Mesendoderm (in vitro differentiated cells): ENCODE results near the gene IMMT.
"Not testable (repeated sequence)": the region's sequence is repeated elsewhere in the genome, so short reads cannot be mapped to it uniquely, and the experiment has no call there.

Experiments
- DNase-seq: peaks from one replicate; pipeline ENCODE4 v3.0.0; 2013
- H2AK5ac ChIP-seq: 2 replicates; pipeline ENCODE4 v1.6.1; 2013; ENCODE audit warnings: low read length, inconsistent platforms
- H2BK120ac ChIP-seq: 2 replicates; pipeline ENCODE4 v1.6.1; 2013; ENCODE audit warnings: low read depth, mild to moderate bottlenecking, low read length, moderate library complexity, mixed read lengths
- H2BK15ac ChIP-seq: replicated peaks from 2 replicates; pipeline ENCODE4 v1.6.1; 2013; ENCODE audit warnings: low read depth, mild to moderate bottlenecking, moderate library complexity
- H2BK5ac ChIP-seq: 2 replicates; pipeline ENCODE4 v1.6.1; 2013; ENCODE audit warnings: low read length, inconsistent platforms
- H3K18ac ChIP-seq: 2 replicates; pipeline ENCODE4 v1.6.1; 2013; ENCODE audit warnings: mild to moderate bottlenecking, low read length, mixed read lengths
- H3K23ac ChIP-seq: one replicate; pipeline ENCODE4 v1.6.1; 2013; ENCODE audit warnings: low read length
- H3K27ac ChIP-seq: 2 replicates; pipeline ENCODE4 v1.5.1; 2013; ENCODE audit warnings: low read depth, mild to moderate bottlenecking, inconsistent platforms, low read length, moderate library complexity
- H3K27me3 ChIP-seq: 2 replicates; pipeline ENCODE4 v1.6.1; 2013; ENCODE audit warnings: low read length, control low read depth, mild to moderate bottlenecking, inconsistent platforms; ENCODE audit not compliant: insufficient read depth, poor library complexity
- H3K36me3 ChIP-seq: 2 replicates; pipeline ENCODE4 v1.6.1; 2013; ENCODE audit warnings: low read length, inconsistent platforms; ENCODE audit not compliant: control insufficient read depth, insufficient read depth
- H3K4ac ChIP-seq: one replicate; pipeline ENCODE4 v1.6.1; 2013; ENCODE audit warnings: low read depth, mild to moderate bottlenecking, low read length, moderate library complexity
- H3K4me1 ChIP-seq: 2 replicates; pipeline ENCODE4 v1.6.1; 2013; ENCODE audit warnings: low read depth, low read length, inconsistent platforms; ENCODE audit not compliant: control insufficient read depth
- H3K4me2 ChIP-seq: 2 replicates; pipeline ENCODE4 v1.6.1; 2013; ENCODE audit warnings: low read length
- H3K4me3 ChIP-seq: 2 replicates; pipeline ENCODE4 v1.5.1; 2013; ENCODE audit warnings: mild to moderate bottlenecking, low read length
- H3K56ac ChIP-seq: one replicate; pipeline ENCODE4 v1.6.1; 2013; ENCODE audit warnings: low read length
- H3K79me1 ChIP-seq: 2 replicates; pipeline ENCODE4 v1.6.1; 2013; ENCODE audit warnings: low read length, inconsistent platforms
- H3K79me2 ChIP-seq: 2 replicates; pipeline ENCODE4 v1.6.1; 2013; ENCODE audit warnings: mild to moderate bottlenecking, low read length; ENCODE audit not compliant: control insufficient read depth, insufficient read depth
- H3K9ac ChIP-seq: 2 replicates; pipeline ENCODE4 v1.6.1; 2013; ENCODE audit warnings: low read length, inconsistent platforms
- H4K5ac ChIP-seq: one replicate; pipeline ENCODE4 v1.6.1; 2013; ENCODE audit warnings: low read length
- H4K8ac ChIP-seq: one replicate; pipeline ENCODE4 v1.6.1; 2013; ENCODE audit warnings: low read depth, mild to moderate bottlenecking, control low read depth, low read length, moderate library complexity
- WGBS: extraction: QIAGEN DNeasy Blood & Tissue Kit; methylation state at CpG from one replicate; pipeline ENCODE4 v1.1.7; 2013; ENCODE audit warnings: low lambda C conversion rate, missing lambda C conversion rate; ENCODE audit not compliant: insufficient coverage; ENCODE audit errors: extremely low coverage; 5-methylcytosine and 5-hydroxymethylcytosine counted together

IMMT gene

DNA sequence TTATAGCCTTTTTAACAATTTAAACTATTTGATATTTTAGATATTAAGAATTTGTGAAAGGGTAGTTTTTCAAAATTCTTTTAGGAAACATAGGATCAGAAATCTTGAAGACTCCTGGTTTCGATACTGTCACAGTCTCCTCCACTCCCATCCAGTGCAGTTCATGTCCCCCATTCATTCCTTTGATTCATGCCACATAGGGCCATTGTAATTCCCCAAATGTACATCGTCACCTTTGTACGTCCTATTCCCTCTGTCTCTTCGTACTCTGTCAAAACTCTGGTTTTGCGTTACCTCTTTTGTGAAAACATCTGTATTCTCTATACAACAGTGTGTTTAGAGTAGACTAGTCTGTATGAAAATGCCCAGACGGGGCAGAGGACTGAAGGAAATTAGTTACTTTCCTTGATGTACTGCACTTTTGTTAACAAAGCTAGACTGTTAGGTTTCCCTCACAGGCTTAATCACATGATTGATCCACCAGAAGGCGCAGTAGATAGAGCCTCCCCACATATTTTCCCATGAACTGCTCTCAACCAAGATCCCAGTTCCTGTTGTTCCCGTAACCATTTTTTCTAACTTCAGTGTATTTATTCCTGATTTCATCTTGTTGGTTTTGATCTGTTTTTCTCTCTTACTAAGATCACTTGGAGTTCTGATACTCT lies 6.5 kb upstream of the IMMT start:
- H2BK15ac ChIP-seq: no peak overlapping the region
- no peak overlapping the region for H3K27ac ChIP-seq
- H2BK120ac ChIP-seq: no peak overlapping the region
- H3K23ac ChIP-seq: no peak overlapping the region
- no peak overlapping the region for H4K5ac ChIP-seq
- peaks cover 8% of the 10 kb centered on the region for H3K79me2 ChIP-seq
- H3K27me3 ChIP-seq: no peaks in the 10 kb centered on the region
- peaks cover 8% of the 10 kb centered on the region for H3K79me1 ChIP-seq
- peak; percentile 35 for DNase-seq
- no peak overlapping the region for H3K18ac ChIP-seq
- no peaks in the 10 kb centered on the region for H3K4me1 ChIP-seq
- no peak overlapping the region for H3K4ac ChIP-seq
- H3K4me2 ChIP-seq: no peak overlapping the region
- H3K9ac ChIP-seq: no peak overlapping the region
- H3K56ac ChIP-seq: peak overlapping the region; percentile 26
- no peak overlapping the region for H2AK5ac ChIP-seq
- WGBS: no CpG with 5 or more reads among the region's 8 CpGs
- no peak overlapping the region for H2BK5ac ChIP-seq
- H3K4me3 ChIP-seq: no peak overlapping the region
- H4K8ac ChIP-seq: no peak overlapping the region
- no peaks in the 10 kb centered on the region for H3K36me3 ChIP-seq

DNA sequence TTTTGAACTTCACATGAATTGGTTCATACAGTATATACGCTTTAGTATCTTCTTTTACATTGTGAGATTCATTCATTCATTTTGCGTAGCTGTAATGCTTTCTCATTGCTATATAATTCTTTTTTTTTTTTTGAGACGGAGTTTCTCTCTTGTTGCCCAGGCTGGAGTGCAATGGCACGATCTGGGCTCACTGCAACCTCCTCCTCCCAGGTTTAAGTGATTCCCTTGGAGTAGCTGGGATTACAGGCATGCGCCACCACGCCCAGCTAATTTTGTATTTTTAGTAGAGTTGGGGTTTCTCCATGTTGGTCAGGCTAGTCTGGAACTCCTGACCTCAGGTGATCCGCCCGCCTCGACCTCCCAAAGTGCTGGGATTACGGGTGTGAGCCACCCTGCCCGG lies 5.3 kb upstream of the IMMT start:
- DNase-seq, H3K79me2 ChIP-seq, H3K79me1 ChIP-seq, H3K4me1 ChIP-seq, H3K4ac ChIP-seq, H2BK120ac ChIP-seq, H4K8ac ChIP-seq, H3K56ac ChIP-seq, H3K27me3 ChIP-seq, H4K5ac ChIP-seq, H3K23ac ChIP-seq, H3K9ac ChIP-seq, H2BK15ac ChIP-seq, H3K36me3 ChIP-seq, H2AK5ac ChIP-seq, H3K4me2 ChIP-seq, H3K18ac ChIP-seq, H2BK5ac ChIP-seq, H3K4me3 ChIP-seq, H3K27ac ChIP-seq: not testable (repeated sequence)
- no CpG with 5 or more reads among the region's 11 CpGs for WGBS

DNA sequence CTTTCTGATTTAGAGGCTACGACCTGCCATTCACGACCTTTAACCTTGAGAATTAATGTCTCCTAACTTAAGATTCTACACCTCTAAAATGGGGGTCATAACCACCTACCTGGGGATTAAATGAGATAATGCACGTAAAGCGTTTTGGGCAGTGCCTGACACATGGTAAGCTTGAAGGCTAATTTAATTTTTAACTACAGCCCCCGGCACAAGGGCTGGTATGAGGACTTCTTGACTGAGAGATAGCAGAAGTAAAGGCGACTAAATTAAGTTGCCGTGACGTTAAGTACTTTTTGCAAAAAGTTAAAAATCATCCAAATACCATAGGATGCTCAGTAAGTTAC lies 4.5 kb upstream of the IMMT start:
- no peak for DNase-seq
- Histone ChIP-seq H3K79me2 (peaks cover 8% of the 10 kb centered on the region), H3K4me1 (no peaks in the 10 kb centered on the region), H2BK15ac (no peak overlapping the region), H3K4ac (no peak overlapping the region), H4K5ac (no peak overlapping the region), H2BK5ac (no peak overlapping the region), H3K79me1 (peaks cover 5% of the 10 kb centered on the region), H3K27ac (no peak overlapping the region), H3K36me3 (no peaks in the 10 kb centered on the region), H3K4me3 (peak overlapping the region; percentile 98), H3K9ac (peak overlapping the region; percentile 98), H3K56ac (peak overlapping the region; percentile 97), H3K27me3 (no peaks in the 10 kb centered on the region), H3K4me2 (peak overlapping the region; percentile 71), H4K8ac (no peak overlapping the region), H2AK5ac (no peak overlapping the region), H2BK120ac (no peak overlapping the region), H3K18ac (peak overlapping the region; percentile 95), H3K23ac (no peak overlapping the region)
- WGBS: no CpG with 5 or more reads among the region's 8 CpGs

DNA sequence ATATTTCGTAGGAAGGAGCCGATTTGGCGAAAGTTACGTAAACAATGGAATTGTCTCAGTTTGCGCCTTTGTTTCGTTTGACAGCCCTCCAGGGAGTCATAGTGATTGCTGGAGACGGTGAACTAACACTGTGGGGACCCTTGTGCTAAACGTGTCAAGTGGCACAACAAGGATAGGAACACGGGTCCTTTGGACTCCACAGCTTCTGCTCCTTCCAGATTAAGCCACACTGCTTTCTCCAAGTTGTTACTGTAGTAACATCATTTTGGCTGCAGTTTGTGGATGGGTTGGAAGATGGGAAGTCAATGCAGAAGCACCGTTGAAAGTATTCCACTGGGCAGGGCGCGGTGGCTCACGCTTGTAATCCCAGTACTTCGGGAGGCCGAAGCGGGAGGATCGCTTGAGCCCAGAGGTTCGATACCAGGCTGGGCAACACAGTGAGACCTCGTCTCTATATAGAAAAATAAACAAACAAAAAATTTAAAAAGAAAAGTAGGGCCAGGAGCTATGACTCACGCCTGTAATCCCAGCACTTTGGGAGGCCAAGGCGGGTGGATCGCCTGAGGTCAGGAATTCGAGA lies 636 bp upstream of the IMMT start:
- Histone ChIP-seq H3K36me3 (peaks cover 1% of the 10 kb centered on the region), H3K23ac (no peak overlapping the region), H2BK5ac (peak overlapping the region; percentile 20), H2BK15ac (no peak overlapping the region), H3K56ac (peak overlapping the region; percentile 95), H3K79me1 (peaks cover 12% of the 10 kb centered on the region), H3K18ac (no peak overlapping the region), H2AK5ac (peak overlapping the region; percentile 24), H3K4me2 (peak overlapping the region; percentile 99), H3K79me2 (peaks cover 38% of the 10 kb centered on the region), H3K27ac (peak overlapping the region; percentile 69), H2BK120ac (no peak overlapping the region), H3K4me3 (peak overlapping the region; percentile 88), H3K9ac (peak overlapping the region; percentile 96), H4K5ac (peak overlapping the region; percentile 68), H3K27me3 (no peaks in the 10 kb centered on the region), H3K4ac (peak overlapping the region; percentile 38), H3K4me1 (peaks cover 6% of the 10 kb centered on the region), H4K8ac (no peak overlapping the region)
- no peak for DNase-seq
- WGBS: no CpG with 5 or more reads among the region's 23 CpGs

DNA sequence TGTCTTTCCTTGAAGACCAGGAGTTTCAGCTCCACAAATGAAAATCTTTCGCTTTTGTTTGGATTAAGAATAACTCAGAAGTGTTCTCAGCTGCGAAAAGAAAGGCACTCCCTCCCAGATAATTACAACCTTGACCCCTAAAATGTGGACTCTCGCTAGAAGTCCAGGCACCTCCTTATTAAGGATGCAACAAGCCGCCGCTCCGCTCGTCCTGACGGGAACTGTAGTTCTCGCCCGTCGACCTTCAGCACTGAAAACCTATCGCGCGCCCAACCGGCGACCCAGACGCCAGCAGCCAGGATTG lies 559 bp downstream of the IMMT start:
- WGBS: no CpG with 5 or more reads among the region's 17 CpGs
- H3K23ac ChIP-seq: no peak overlapping the region
- H3K27ac ChIP-seq: peak overlapping the region; percentile 99
- H2BK15ac ChIP-seq: no peak overlapping the region
- H3K79me1 ChIP-seq: peaks cover 13% of the 10 kb centered on the region
- no peak overlapping the region for H4K5ac ChIP-seq
- H3K79me2 ChIP-seq: peaks cover 44% of the 10 kb centered on the region
- peaks cover 6% of the 10 kb centered on the region for H3K4me1 ChIP-seq
- peak overlapping the region; percentile 89 for H3K4me3 ChIP-seq
- peaks cover 1% of the 10 kb centered on the region for H3K36me3 ChIP-seq
- no peaks in the 10 kb centered on the region for H3K27me3 ChIP-seq
- peak overlapping the region; percentile 89 for H3K9ac ChIP-seq
- H2AK5ac ChIP-seq: no peak overlapping the region
- no peak overlapping the region for H2BK120ac ChIP-seq
- H3K4ac ChIP-seq: no peak overlapping the region
- no peak for DNase-seq
- H3K18ac ChIP-seq: no peak overlapping the region
- H2BK5ac ChIP-seq: no peak overlapping the region
- H3K56ac ChIP-seq: peak overlapping the region; percentile 90
- H3K4me2 ChIP-seq: peak overlapping the region; percentile 94
- no peak overlapping the region for H4K8ac ChIP-seq
